ENCODE results near the gene SSU72. TPM values are rescaled to one million over a fixed set of nuclear protein-coding genes. Genes with fewer than 3 reads are reported as not detected.

SSU72 gene
- total RNA-seq, 2 donors from 2014 or later, result 120 to 175 TPM

- no peaks in the 10 kb centered on the region for H3K36me3 ChIP-seq
- peak; percentile 63 for DNase-seq
- H3K27me3 ChIP-seq, result no peaks in the 10 kb centered on the region
- H3K9me3 ChIP-seq, result no peaks in the 10 kb centered on the region
- H3K4me3 ChIP-seq, result peak overlapping the region; percentile 80
- H3K9ac ChIP-seq (ENCODE audit: low read depth in 2 of 2, low read length in 2 of 2), result peak overlapping the region; percentile 91 to 98
- peak overlapping the region; percentile 95 for H3K27ac ChIP-seq
- H3K4me1 ChIP-seq, result peaks cover 8% of the 10 kb centered on the region
- intact Hi-C loops (cut with DNase I), result no loop called here
- TF ChIP-seq CTCF (IDR thresholded peaks at IDR 0.05), result peak; percentile 24
These were observed 581 bp downstream of the SSU72 start for GRCh38 chr1:1573843-1574720.

- intact Hi-C loops (cut with DNase I), result no loop called here
- no peak for TF ChIP-seq CTCF (IDR thresholded peaks at IDR 0.05)
- no peak overlapping the region for H3K4me3 ChIP-seq
- H3K9ac ChIP-seq (ENCODE audit: low read depth in 2 of 2, low read length in 2 of 2), result no peak overlapping the region
- DNase-seq, result no peak
- H3K27me3 ChIP-seq, result no peaks in the 10 kb centered on the region
- peaks cover 4% of the 10 kb centered on the region for H3K36me3 ChIP-seq
- H3K27ac ChIP-seq, result no peak overlapping the region
- H3K4me1 ChIP-seq, result no peaks in the 10 kb centered on the region
- no peaks in the 10 kb centered on the region for H3K9me3 ChIP-seq
These were observed 5.3 kb downstream of the SSU72 start for GRCh38 chr1:1569341-1569740.

- TF ChIP-seq CTCF (IDR thresholded peaks at IDR 0.05), result no peak
- no peaks in the 10 kb centered on the region for H3K9me3 ChIP-seq
- intact Hi-C loops (cut with DNase I), result no loop called here
- no peaks in the 10 kb centered on the region for H3K4me1 ChIP-seq
- peaks cover 11% of the 10 kb centered on the region for H3K36me3 ChIP-seq
- H3K9ac ChIP-seq (ENCODE audit: low read depth in 2 of 2, low read length in 2 of 2), result no peak overlapping the region
- H3K27me3 ChIP-seq, result no peaks in the 10 kb centered on the region
- H3K4me3 ChIP-seq, result no peak overlapping the region
- H3K27ac ChIP-seq, result no peak overlapping the region
- DNase-seq, result no peak
These were observed 6.8 kb downstream of the SSU72 start for GRCh38 chr1:1567891-1568291.

GRCh38 chr1:1567152-1567875 lies 7.3 kb downstream of the SSU72 start:
- no peak for DNase-seq
- Histone ChIP-seq H3K4me3 (no peak overlapping the region), H3K9me3 (no peaks in the 10 kb centered on the region), H3K4me1 (no peaks in the 10 kb centered on the region), H3K27ac (no peak overlapping the region), H3K9ac (ENCODE audit: low read depth in 2 of 2, low read length in 2 of 2) (no peak overlapping the region), H3K36me3 (peaks cover 13% of the 10 kb centered on the region), H3K27me3 (no peaks in the 10 kb centered on the region)
- TF ChIP-seq CTCF (IDR thresholded peaks at IDR 0.05), result no peak
- intact Hi-C loops (cut with DNase I), result no loop called here

- no peak for TF ChIP-seq CTCF (IDR thresholded peaks at IDR 0.05)
- Histone ChIP-seq H3K9ac (ENCODE audit: low read depth in 2 of 2, low read length in 2 of 2) (no peak overlapping the region), H3K4me3 (no peak overlapping the region), H3K4me1 (no peaks in the 10 kb centered on the region), H3K36me3 (peaks cover 13% of the 10 kb centered on the region), H3K9me3 (no peaks in the 10 kb centered on the region), H3K27me3 (no peaks in the 10 kb centered on the region), H3K27ac (no peak overlapping the region)
- no peak for DNase-seq
- intact Hi-C loops (cut with DNase I), result no loop called here
These were observed 9.3 kb downstream of the SSU72 start for GRCh38 chr1:1565340-1565739.

All from colonic mucosa (tissue), 4 donors.